Activated naive CD8-positive, alpha-beta T cell treated with anti-CD3 and anti-CD28 coated beads, Interleukin-2, amount 50 U/mL, for 16 hours (primary cell): ENCODE data around the gene POU2F1.

Experiments
- DNase-seq: peaks from one replicate; pipeline ENCODE4 v3.0.0-alpha.2; 2020; ENCODE audit warnings: low read depth, low spot score

POU2F1 gene

GRCh38 chr1:167420510-167420909 is 199.8 kb downstream of the POU2F1 start:
- no peak for DNase-seq

- no peak for DNase-seq
Observed at GRCh38 chr1:167423684-167424619, 203.3 kb downstream of the POU2F1 start.

DNA sequence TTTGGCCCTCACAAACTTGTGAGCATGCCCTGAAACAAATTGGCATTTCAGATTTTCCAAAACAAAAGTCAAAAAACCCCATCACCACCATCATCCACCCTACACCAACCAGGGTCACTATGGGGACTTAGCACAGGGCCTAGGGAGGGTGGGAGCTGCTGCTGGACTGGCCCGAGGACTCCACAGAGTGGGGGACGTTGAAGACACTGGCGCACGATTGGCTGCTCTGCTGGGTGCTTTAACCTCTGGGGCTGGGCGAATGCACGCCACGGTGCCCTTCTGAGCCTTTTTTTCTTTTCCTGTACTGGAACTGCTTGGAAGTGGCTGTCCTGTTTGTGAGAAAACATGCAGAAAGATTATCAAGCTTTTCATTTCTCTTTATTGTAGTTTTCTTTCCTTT is 204.8 kb downstream of the POU2F1 start:
- no peak for DNase-seq

GRCh38 chr1:167426716-167427115 is 206.0 kb downstream of the POU2F1 start:
- DNase-seq: no peak

DNA sequence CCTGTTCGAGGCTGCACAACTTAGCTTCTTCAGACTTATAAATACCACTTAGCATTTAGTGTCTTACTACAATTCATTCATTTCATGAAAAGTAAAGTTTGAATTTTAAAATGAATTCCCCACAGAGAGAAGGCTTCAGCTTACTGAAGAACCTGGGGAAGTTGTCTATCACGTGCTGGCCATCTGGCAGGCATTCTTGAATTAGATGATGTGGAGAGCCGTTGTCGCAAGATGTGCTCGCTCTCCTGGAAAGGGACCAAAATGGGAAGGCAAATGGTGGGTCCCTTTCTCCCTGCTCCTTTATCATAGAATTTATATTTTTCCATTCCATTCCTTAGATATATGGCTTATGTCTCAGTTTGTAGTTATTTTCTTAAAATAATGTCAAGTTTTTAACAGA is 207.2 kb downstream of the POU2F1 start:
- no peak for DNase-seq

GRCh38 chr1:167428395-167428794 is 207.7 kb downstream of the POU2F1 start:
- no peak for DNase-seq

DNA sequence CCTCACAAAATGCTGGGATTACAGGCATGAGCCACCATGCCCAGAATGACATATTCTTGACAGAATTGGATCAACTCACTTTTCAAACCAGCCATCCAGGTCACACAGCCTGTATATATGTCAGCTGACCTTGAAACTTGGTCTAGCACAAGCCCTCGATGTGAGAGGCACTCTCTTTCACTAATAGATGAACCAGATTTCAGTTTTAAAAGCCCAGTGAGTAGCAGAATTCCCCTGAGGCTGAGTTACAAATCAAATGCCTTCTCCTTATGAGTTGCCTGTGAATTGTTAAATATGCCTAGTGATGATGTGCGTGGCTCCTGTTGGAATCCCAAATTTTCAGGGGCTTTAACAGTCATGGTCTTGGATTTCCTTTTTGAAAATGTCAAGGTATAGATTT is 208.9 kb downstream of the POU2F1 start:
- DNase-seq: no peak

- no peak for DNase-seq
Observed at GRCh38 chr1:167430134-167430848, 209.6 kb downstream of the POU2F1 start.

DNA sequence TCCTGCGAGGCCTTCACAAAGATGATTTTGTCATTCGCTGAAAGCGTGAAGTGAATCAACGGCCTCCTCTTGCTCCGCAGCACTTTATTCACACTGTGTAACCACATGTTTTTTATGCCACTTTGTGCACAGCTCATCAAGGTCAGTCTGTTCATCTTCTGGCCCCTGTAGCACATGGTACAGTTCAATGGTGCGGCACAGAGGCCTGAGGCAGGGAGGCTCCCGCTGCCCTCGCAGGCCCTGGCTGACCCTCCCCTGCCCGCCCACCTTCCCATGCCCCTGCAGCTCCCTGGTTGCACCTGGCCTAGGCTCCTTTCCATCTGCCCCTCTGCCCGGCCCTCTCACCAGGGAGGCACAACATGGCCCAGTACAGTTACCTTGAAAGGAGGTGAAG is 210.2 kb downstream of the POU2F1 start:
- no peak for DNase-seq

GRCh38 chr1:167431261-167431908 is 210.7 kb downstream of the POU2F1 start:
- no peak for DNase-seq

GRCh38 chr1:167431909-167432650 is 211.4 kb downstream of the POU2F1 start:
- DNase-seq: no peak

- DNase-seq: no peak
Observed at GRCh38 chr1:167432780-167433179, 212.1 kb downstream of the POU2F1 start.

DNA sequence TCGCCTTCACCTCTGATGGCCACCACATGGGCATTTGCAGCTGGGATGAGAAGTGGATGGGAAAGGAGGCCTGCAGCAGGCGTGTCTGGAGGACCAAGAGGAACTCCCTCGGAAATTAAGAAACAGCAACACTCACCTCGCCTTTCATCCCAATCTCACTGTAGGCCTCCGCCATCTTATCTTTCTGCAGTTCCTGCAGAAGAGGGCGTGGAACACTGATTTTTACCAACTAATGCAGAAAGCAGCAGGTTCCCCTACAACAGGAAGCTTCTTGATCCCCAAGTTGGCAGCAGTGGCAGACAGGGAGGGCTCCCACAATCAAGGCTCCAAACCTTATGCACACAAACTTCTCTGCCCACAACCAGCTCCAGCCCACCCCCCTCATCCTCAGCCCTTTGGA is 213.2 kb downstream of the POU2F1 start:
- no peak for DNase-seq

DNA sequence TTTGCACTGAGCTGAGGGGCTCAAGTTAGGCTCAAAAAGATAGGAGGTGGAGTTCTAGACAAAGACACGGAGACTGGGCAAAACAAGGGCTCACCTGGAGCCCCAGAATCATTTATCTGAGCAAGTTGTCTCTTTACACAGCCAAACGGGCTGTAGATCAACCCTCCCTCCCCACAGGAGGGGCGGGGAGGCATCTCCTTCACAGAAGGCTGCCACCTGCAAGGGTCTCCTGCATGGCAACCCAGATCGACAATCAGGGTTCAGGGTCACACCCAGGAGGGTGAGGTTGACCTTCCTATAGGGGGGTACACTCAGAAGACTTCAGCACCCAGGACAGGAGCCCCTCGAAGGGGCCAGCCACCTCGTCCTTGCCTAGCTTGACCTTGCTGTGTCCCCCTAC is 213.6 kb downstream of the POU2F1 start:
- no peak for DNase-seq

GRCh38 chr1:167435484-167435883 is 214.8 kb downstream of the POU2F1 start:
- no peak for DNase-seq

DNA sequence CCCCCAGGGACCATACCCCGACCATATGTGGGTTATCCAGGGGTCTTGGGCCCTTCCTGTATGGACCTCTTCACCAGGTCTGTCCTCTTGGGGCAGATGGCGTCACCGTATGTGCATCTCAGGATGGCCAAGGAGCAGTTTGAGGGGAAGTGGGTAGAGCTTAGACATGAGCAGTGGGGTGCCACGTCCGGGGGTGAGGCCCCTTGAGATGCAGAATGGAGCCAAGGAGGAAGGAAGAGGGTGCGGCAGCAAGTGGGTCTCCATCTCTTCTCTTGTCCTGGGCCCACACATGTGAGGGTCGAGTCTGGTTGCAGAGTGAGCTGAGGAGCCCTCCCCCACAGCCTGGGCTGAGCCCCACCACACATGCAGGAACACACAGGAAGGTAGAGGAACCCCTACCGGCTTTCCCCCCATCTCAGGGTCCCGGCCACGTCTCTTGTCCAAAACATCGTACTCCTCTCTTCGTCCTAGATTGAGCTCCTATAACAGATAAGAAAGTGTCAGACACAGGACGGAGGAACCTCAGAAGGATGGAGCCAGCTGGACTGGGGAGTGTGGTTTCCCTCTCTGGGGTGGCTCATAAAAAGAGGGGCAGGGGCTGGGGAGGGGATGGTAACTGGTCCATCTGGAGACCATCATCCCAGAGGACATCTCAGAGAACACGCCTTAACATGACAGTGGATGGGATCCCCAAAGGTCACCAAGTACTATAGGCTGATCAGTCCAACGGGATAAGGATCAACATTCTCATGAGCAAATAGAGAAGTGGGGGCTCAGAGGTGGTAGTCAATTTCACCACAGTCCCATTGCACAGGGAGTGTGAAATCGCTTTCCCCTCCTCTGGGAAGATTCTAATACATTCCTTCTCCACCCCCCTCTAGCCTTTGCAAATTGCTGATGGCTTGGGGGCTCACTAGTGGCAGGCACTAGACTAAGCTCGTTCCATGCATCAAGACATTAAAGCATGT is 217.8 kb downstream of the POU2F1 start:
- no peak for DNase-seq

DNA sequence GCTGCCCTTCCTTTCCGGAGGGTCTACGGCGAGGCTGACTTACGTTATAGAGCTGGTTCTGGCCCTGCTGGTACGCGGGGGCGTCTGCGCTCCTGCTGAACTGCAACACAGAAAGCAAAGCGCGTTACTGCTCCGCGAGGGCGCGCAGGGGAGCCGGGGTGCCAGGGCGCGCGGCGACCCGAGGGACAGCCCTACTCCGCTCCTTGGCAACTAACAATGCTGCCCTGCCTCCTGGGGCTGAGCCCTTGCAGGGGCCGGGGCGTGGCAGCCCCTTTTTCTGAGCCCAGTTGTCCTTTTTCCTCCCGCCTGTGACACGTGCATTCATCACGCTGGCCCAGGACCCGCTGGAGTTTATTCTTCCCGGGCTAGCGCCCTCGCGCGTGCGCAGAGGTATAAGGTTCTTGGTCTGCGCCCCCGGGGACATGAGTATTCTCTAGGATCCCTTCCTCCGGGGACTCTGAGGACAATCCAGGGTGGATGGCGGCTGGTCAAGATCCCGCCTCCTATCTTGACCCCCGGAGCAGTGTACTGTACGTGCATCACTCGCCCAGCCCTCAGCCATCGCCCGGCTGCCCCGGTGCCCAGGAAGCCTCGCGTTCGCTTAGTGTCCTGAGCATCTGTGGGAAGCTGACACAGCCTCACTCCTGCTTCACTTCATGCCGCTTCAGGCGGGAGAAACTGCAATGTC is 218.8 kb downstream of the POU2F1 start:
- DNase-seq: no peak

DNA sequence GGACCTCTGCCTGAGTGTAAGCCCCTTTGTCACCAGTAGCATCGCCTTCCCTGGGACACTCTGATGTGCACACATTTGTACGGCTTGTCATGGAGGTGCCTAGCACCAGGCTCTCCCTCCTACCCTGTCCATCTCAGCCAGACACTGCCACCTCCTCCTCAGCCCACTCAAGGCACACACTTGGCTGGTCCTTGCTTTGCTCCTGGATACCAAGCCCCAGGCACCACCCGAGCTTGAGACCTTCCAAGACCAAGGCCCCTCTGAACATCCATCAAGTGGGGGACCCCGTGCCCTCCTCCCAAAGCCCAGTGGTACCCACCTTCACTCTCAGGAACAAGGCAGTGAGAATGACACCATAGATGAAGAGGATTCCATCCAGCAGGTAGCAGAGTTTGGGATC is 219.7 kb downstream of the POU2F1 start:
- DNase-seq: no peak

DNA sequence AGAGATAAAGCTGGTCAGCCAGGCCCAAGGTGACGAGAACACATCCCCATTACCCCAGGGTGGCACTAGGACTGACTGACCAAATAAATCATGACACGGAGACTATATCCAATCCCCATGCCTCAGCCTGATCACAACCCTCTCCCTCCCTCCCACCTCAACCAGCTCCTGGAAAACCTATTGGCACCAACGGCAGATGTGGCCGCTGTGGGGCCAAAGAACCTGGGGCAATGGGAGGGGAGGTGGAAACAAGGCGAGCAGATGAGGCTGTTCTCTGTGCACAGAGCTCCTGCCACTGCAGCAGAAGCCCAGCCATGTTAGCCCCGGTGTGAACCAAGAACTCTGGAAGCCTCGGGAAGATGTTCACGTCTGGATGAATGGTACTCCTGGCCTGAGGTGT is 220.1 kb downstream of the POU2F1 start:
- no peak for DNase-seq

- DNase-seq: no peak
Observed at GRCh38 chr1:167441222-167441621, 220.5 kb downstream of the POU2F1 start.
